ENCODE results near the gene TMEM62. TPM values are rescaled to one million over a fixed set of nuclear protein-coding genes. Genes with fewer than 3 reads are reported as not detected.

The TMEM62 gene
- total RNA-seq, 4 donors from 2014 or later = 37.1 to 50.0 (median 42.6) TPM

DNA sequence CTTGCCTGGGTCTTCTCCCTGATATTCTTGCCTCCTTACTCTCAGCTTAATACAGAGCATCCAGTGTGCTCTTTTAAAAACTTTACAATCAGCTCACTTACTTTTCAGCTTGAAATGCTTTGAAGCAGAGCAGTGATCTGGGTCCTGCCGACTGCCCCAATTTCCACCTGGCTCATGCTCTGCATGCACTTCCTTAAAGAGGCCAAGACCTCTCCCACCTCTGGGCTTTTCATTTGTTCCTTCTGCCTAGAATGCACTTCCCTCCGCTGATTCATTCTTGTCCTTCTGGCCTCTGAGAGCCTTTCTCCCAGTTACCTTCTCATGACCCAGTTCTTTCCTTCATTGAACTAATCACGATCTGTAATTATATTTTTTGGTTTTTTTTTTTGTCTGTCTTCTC, 49.9 kb downstream of the TMEM62 start:
- no peak for TF ChIP-seq POLR2A (IDR thresholded peaks at IDR 0.05)
- TF ChIP-seq, protein P1, sequence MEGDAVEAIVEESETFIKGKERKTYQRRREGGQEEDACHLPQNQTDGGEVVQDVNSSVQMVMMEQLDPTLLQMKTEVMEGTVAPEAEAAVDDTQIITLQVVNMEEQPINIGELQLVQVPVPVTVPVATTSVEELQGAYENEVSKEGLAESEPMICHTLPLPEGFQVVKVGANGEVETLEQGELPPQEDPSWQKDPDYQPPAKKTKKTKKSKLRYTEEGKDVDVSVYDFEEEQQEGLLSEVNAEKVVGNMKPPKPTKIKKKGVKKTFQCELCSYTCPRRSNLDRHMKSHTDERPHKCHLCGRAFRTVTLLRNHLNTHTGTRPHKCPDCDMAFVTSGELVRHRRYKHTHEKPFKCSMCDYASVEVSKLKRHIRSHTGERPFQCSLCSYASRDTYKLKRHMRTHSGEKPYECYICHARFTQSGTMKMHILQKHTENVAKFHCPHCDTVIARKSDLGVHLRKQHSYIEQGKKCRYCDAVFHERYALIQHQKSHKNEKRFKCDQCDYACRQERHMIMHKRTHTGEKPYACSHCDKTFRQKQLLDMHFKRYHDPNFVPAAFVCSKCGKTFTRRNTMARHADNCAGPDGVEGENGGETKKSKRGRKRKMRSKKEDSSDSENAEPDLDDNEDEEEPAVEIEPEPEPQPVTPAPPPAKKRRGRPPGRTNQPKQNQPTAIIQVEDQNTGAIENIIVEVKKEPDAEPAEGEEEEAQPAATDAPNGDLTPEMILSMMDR (IDR thresholded peaks at IDR 0.05) = no peak
- H3K27me3 ChIP-seq = no peaks in the 10 kb centered on the region
- H3K27ac ChIP-seq = no peak overlapping the region
- WGBS, 2 donors = 76% methylated on average over 3 of the region's 3 CpGs
- DNase-seq = no peak
- H3K4me1 ChIP-seq = peaks cover 0 to 8% of the 10 kb centered on the region in 2 donors
- H3K36me3 ChIP-seq = no peaks in the 10 kb centered on the region
- H3K9me3 ChIP-seq = no peaks in the 10 kb centered on the region
- intact Hi-C loops (cut with DNase I) = loop anchor here (10.0 kb wide), 1 partner anchor 48 kb away; the partner anchor contains the start of gene TMEM62
- H3K4me3 ChIP-seq (replicated peaks in 1 of 3) = no peak overlapping the region

DNA sequence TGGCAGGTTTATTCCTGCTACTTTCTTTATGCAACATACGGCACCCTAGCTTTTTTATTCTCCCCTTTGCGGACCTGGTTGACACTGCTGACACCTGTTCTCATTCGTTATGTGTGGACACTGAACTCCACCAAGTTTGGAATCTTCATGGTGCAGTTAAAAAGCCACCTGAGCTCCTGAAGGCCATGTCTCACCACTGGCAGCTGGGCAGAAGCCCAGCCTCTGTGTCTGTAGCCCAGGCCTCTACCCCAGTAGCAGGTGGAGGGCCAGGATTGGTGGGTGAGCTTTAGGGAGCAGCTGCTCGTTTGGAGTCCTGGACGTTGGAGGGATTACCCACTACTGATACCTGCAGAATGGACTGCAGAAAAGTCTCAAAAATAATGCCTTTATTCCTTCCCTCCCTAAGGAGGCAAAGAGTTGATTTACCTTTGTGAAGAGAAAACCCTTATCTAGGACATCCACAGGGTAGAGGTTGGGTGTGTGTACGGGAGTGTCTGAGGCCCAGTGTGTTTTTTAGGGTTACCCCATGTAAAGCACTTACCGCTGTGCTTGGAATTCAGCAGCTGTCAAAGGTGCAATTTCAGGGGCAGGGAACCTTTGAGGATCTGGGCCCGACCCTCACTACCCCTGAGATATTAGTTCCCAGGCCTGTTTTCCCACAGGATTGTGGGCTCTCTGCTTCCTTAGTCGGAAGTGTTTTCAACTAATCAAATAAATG, 51.2 kb downstream of the TMEM62 start:
- H3K27me3 ChIP-seq = no peaks in the 10 kb centered on the region
- H3K9me3 ChIP-seq = no peaks in the 10 kb centered on the region
- no peak for DNase-seq
- peaks cover 5 to 6% of the 10 kb centered on the region in 2 donors for H3K36me3 ChIP-seq
- peaks cover 0 to 8% of the 10 kb centered on the region in 2 donors for H3K4me1 ChIP-seq
- H3K27ac ChIP-seq = peak overlapping the region in 2 of 3 donors; percentile 83 to 93
- 74% methylated on average over 9 of the region's 9 CpGs for WGBS, 2 donors
- H3K4me3 ChIP-seq (replicated peaks in 1 of 3) = peak overlapping the region in 1 of 3 donors; percentile 97
- intact Hi-C loops (cut with DNase I) = loop anchor here (10.0 kb wide), 1 partner anchor 50 kb away; the partner anchor contains the start of gene TMEM62
- no peak for TF ChIP-seq POLR2A (IDR thresholded peaks at IDR 0.05)
- TF ChIP-seq, protein P1 (IDR thresholded peaks at IDR 0.05) = peak in 1 of 6 experiments; percentile 1

DNA sequence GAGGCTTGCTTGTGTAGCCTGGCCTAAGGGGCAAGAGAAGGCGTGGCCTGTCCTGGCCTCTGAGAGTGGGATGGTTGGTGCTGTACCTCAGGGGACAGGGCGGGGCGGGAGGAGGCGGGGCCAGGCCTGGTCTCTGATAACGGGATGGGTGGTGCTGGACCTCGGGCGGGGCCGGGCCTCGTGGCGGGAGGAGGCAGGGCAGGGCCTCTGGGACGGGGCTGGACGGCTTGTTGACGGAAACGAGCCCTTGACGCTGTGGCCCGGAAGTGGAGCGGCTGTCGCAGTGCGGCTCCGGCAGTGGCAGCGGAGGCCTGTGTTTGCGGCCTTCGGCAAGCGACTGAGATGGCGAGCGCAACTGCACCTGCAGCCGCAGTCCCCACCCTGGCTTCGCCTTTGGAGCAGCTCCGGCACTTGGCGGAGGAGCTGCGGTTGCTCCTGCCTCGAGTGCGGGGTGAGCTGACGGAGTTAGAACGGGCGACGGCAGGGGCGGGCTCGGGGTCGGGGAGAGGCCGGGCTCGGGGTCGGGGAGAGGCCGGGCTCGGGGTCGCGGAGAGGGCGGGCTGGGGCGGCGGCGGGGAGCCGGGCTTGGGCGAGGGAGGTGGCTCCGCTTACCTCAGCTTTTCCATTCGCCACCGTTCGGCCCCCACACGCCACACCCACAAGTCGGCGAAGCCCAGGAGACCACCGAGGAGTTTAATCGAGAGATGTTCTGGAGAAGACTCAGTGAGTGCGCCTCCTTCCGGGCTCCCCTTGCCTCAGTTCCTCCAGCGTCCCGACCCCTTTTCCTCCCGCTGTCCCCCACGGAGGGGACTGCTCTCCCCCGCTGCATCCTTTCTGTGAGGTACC, 52.0 kb downstream of the TMEM62 start, which contains the start of gene CCNDBP1:
Gene CCNDBP1, plus strand, starts transcription at position 247 of the 846 bp plus-strand sequence. Its CDS starts 96 bp downstream, at position 343.
- intact Hi-C loops (cut with DNase I) = loop anchor here (10.0 kb wide), 1 partner anchor 51 kb away; the partner anchor contains the start of gene TMEM62
- no peaks in the 10 kb centered on the region for H3K27me3 ChIP-seq
- H3K4me3 ChIP-seq (replicated peaks in 1 of 3) = peak within 1 kb of the TSS; percentile 53 to 97 (median 66)
- TF ChIP-seq, protein P1 (IDR thresholded peaks at IDR 0.05) = peak in 4 of 6 experiments; percentile 14 to 30 (median 23)
- peak; percentile 37 to 85 for TF ChIP-seq POLR2A (IDR thresholded peaks at IDR 0.05)
- peak; percentile 98 to 99 for DNase-seq
- peaks cover 5 to 14% of the 10 kb centered on the region in 2 donors for H3K36me3 ChIP-seq
- peaks cover 0 to 8% of the 10 kb centered on the region in 2 donors for H3K4me1 ChIP-seq
- 1 to 2% methylated on average over 27 of the region's 69 CpGs for WGBS, 2 donors
- no peaks in the 10 kb centered on the region for H3K9me3 ChIP-seq
- H3K27ac ChIP-seq = peak within 1 kb of the TSS; percentile 83 to 93 (median 93)

DNA sequence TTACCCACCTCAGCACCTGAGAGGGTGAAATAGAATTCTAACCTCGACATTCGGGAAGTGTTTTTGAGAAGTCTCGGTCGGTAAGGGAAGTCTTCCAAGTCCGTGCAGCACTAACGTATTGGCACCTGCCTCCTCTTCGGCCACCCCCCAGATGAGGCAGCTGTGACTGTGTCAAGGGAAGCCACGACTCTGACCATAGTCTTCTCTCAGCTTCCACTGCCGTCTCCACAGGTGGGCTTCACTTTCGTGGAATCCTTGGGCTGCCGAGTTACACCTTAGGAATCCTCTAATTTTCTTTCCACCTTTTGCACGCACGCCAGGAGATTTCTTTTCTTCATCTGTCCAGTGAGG, 52.6 kb downstream of the TMEM62 start:
- no peak for TF ChIP-seq POLR2A (IDR thresholded peaks at IDR 0.05)
- TF ChIP-seq, protein P1 (IDR thresholded peaks at IDR 0.05) = no peak
- peak; percentile 19 to 27 for DNase-seq
- peak overlapping the region; percentile 83 to 93 (median 93) for H3K27ac ChIP-seq
- peak overlapping the region; percentile 53 to 97 (median 66) for H3K4me3 ChIP-seq (replicated peaks in 1 of 3)
- H3K27me3 ChIP-seq = no peaks in the 10 kb centered on the region
- WGBS, 2 donors = 2% methylated on average over 13 of the region's 13 CpGs
- intact Hi-C loops (cut with DNase I) = loop anchor here (10.0 kb wide), 1 partner anchor 51 kb away; the partner anchor contains the start of gene TMEM62
- peaks cover 0 to 8% of the 10 kb centered on the region in 2 donors for H3K4me1 ChIP-seq
- peaks cover 8 to 20% of the 10 kb centered on the region in 2 donors for H3K36me3 ChIP-seq
- H3K9me3 ChIP-seq = no peaks in the 10 kb centered on the region
